Endothelial cell of umbilical vein (primary cell): ENCODE measurements around the gene JAKMIP1. TPM values are rescaled to one million over a fixed set of nuclear protein-coding genes. Genes with fewer than 3 reads are reported as not detected.

Experiments used
- BruUV-seq: library from RNA; stranded (reverse); fragments of 400-500 nt; replicated peaks from 2 replicates; lab custom pipeline; 2021; lab: Mats Ljungman, UMichigan
- CTCF ChIA-PET: fragments of 300-600, 350-600 bp; sonication (Branson Sonifier 250); formaldehyde crosslinking; loops from one replicate; lab custom pipeline; 2021; ENCODE audit warnings: antibody characterized with exemption, inconsistent platforms; lab: Charles Lee
- POLR2A ChIA-PET: fragments of 300-600, 350-600 bp; sonication (Branson Sonifier 250); formaldehyde crosslinking; loops from one replicate; lab custom pipeline; 2021; ENCODE audit warnings: antibody characterized with exemption, inconsistent platforms; lab: Charles Lee
- DNase-seq: peaks from one replicate; pipeline ENCODE4 v3.0.0-alpha.2; 2011; ENCODE audit warnings: low read depth, low spot score
- FAIRE-seq: peaks from 2 replicates; lab custom pipeline; 2011; peaks lifted over from hg19 to GRCh38; lab: Jason Lieb, UNC
- H2AFZ ChIP-seq: 2 replicates; pipeline ENCODE4 v1.6.0; 2012; ENCODE audit warnings: low read depth, low read length, control low read depth, inconsistent platforms
- H3K27ac ChIP-seq: 2 replicates; pipeline ENCODE4 v1.5.1; 2011; ENCODE audit warnings: low read depth, mild to moderate bottlenecking, control low read depth, low read length, moderate library complexity; ENCODE audit not compliant: insufficient read depth
- H3K27me3 ChIP-seq, 2 experiments: 2 replicates each; pipeline versions ENCODE4 v1.6.0 to v1.6.1; 2011; ENCODE audit warnings: low read length in 2 of 2, mixed read lengths in 1 of 2; ENCODE audit not compliant: control insufficient read depth in 2 of 2, insufficient read depth in 2 of 2
- H3K36me3 ChIP-seq, 2 experiments: 2 replicates in 1 of 2; 3 replicates in 1 of 2; pipeline ENCODE4 v1.5.1; 2011; ENCODE audit warnings: low read length in 2 of 2, mild to moderate bottlenecking in 1 of 2, moderate library complexity in 1 of 2; ENCODE audit not compliant: control insufficient read depth in 2 of 2, insufficient read depth in 2 of 2; ENCODE audit errors: extremely low read depth in 1 of 2
- H3K4me1 ChIP-seq: 3 replicates; pipeline ENCODE4 v1.5.1; 2011; ENCODE audit warnings: mild to moderate bottlenecking, low read length; ENCODE audit not compliant: control insufficient read depth, insufficient read depth; ENCODE audit errors: extremely low read depth
- H3K4me2 ChIP-seq: 2 replicates; pipeline ENCODE4 v1.6.1; 2011; ENCODE audit warnings: low read length, control low read depth, mixed read lengths; ENCODE audit not compliant: insufficient read depth
- H3K4me3 ChIP-seq, 3 experiments: fragments of 200-600 bp in 1 of 3; sonication (generic), shearing (Covaris generic) in 1 of 3; replicated peaks in 1 of 3; 2 replicates each; pipeline ENCODE4 v1.5.1; 2011 to 2016; ENCODE audit warnings: control low read depth in 3 of 3, low read length in 3 of 3, mild to moderate bottlenecking in 2 of 3, inconsistent platforms in 1 of 3, low read depth in 1 of 3, moderate library complexity in 1 of 3; ENCODE audit not compliant: insufficient read depth in 1 of 3
- H3K79me2 ChIP-seq: 2 replicates; pipeline ENCODE4 v1.6.0; 2012; ENCODE audit warnings: low read length, inconsistent platforms; ENCODE audit not compliant: control insufficient read depth, insufficient read depth
- H3K9ac ChIP-seq: replicated peaks from 2 replicates; pipeline ENCODE3; 2011; ENCODE audit warnings: low read length, control low read depth; ENCODE audit not compliant: insufficient read depth; ENCODE audit errors: extremely low read depth
- H3K9me1 ChIP-seq: replicated peaks from 3 replicates; pipeline ENCODE4 v1.6.0; 2011; ENCODE audit warnings: mild to moderate bottlenecking, low read length; ENCODE audit not compliant: control insufficient read depth, insufficient read depth; ENCODE audit errors: extremely low read depth
- H3K9me3 ChIP-seq: replicated peaks from 2 replicates; pipeline ENCODE4 v1.5.1; 2012; ENCODE audit warnings: low read length, inconsistent platforms; ENCODE audit not compliant: control insufficient read depth, insufficient read depth
- H4K20me1 ChIP-seq: replicated peaks from 2 replicates; pipeline ENCODE3; 2011; ENCODE audit warnings: mild to moderate bottlenecking, low read length; ENCODE audit not compliant: control insufficient read depth, insufficient read depth; ENCODE audit errors: extremely low read depth
- EZH2 ChIP-seq: IDR thresholded peaks from 2 replicates; pipeline ENCODE4 v1.6.1; 2012; ENCODE audit warnings: borderline replicate concordance, low read depth, mild to moderate bottlenecking, moderate library complexity, low read length, inconsistent platforms; ENCODE audit not compliant: severe bottlenecking
- FOS ChIP-seq: IDR thresholded peaks from 2 replicates; pipeline ENCODE4 v1.6.1; 2011; ENCODE audit warnings: mild to moderate bottlenecking, low read length, moderate library complexity, borderline replicate concordance; ENCODE audit not compliant: insufficient read depth
- GATA2 ChIP-seq: IDR thresholded peaks from 2 replicates; pipeline ENCODE4 v1.7.0; 2011; ENCODE audit warnings: low read depth, mild to moderate bottlenecking, moderate library complexity, mixed read lengths, low read length; ENCODE audit not compliant: insufficient read length, insufficient read depth
- JUN ChIP-seq: IDR thresholded peaks from 2 replicates; pipeline ENCODE4 v1.6.1; 2011; ENCODE audit warnings: borderline replicate concordance, low read depth; ENCODE audit not compliant: insufficient read length, insufficient read depth
- MYC ChIP-seq: IDR thresholded peaks from one replicate; pipeline ENCODE4 v1.6.1; 2011; ENCODE audit warnings: mild to moderate bottlenecking, low read depth, low read length
- POLR2A ChIP-seq: IDR thresholded peaks from 2 replicates; pipeline ENCODE4 v1.6.1; 2012; ENCODE audit warnings: low read depth, mild to moderate bottlenecking, control low read depth, low read length
- POLR2AphosphoS5 ChIP-seq: IDR thresholded peaks from 2 replicates; pipeline ENCODE4 v1.6.1; 2012; ENCODE audit warnings: low read depth, mild to moderate bottlenecking, control low read depth, low read length, moderate library complexity; ENCODE audit not compliant: insufficient read depth
- dilution Hi-C: fragments of 300-500 bp; cut with MboI; formaldehyde crosslinking; loops from one replicate; pipeline ENCODE4 v1.15.0; 2019; ENCODE audit warnings: low sequenced_read_pairs; ENCODE audit not compliant: extremely low pct_ligation_motif_present
- intact Hi-C: fragments of 100-400 bp; cut with micrococcal nuclease; formaldehyde crosslinking; loops from one replicate; pipeline ENCODE4 v1.10.0; 2022
- polyA plus RNA-seq, 4 experiments: library from polyadenylated mRNA; depleted of rRNA in 3 of 4; stranded (reverse) in 3 of 4; unstranded in 1 of 4; fragments of >200 nt; gene quantifications; 2 replicates each; pipeline versions ENCODE4 v1.2.1 to v1.2.3, GENCODE V29; 2011 to 2012; ENCODE audit warnings: missing spikeins in 1 of 4
- total RNA-seq: library from RNA; stranded (reverse); gene quantifications from 2 replicates; pipeline ENCODE4 v1.2.3, GENCODE V29; 2021
- TF ChIP-seq, protein P1 (sequence below): IDR thresholded peaks from 2 replicates; pipeline ENCODE4 v1.6.1; 2011; ENCODE audit not compliant: insufficient read depth, insufficient read length
- TF ChIP-seq, protein P2 (sequence below), 2 donors: IDR thresholded peaks; 1 replicate in 1 of 2; 2 replicates in 1 of 2; pipeline ENCODE4 v1.5.1; 2011; ENCODE audit warnings: low read length in 2 of 2, mild to moderate bottlenecking in 2 of 2, moderate library complexity in 2 of 2, control low read depth in 1 of 2, inconsistent platforms in 1 of 2, low read depth in 1 of 2; ENCODE audit not compliant: insufficient read depth in 1 of 2; ENCODE audit errors: extremely low read depth in 1 of 2

Gene JAKMIP1
- total and polyA plus RNA-seq, 2 donors (not counting 3 experiments of a cell fraction or from before 2014, with no cell fraction given) = not detected

DNA sequence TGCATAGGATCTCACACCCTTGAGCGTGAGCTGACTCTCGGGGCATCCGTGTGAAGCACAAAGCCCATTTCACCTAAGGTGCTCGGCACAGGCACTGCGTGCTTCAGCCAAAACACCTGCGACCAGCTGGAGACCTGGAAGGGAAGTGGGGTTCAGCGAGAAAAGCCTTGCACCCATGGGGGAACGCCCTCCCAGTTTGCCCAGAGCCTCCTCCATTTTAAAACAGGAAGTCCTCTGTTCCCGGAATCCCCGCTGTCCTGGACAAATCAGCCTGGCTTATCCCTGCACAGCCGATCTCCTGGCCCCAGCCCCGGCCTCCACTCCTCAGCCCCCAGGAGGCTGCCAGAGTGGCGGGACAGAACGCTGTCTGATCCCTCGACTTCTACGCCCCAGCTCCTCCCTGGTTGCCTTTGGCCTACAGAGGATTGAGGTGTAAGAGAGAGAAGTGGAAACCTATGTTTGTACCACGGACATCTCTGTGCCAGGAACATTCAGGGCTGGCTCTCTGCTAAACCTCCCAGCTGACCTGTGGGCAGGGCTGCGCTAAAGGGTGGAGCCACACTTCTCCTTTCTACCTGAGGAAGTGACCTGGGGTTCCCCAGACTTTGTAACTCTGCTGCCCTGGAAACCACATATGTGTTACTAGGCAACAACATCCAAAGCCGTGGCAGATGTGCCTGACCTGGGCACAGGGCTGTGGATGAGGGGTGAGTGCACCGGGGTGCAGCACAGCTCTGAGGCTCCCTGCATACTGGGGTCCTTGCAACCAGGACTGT is 178.3 kb downstream of the JAKMIP1 start:
- dilution Hi-C loops = no loop called here
- Histone ChIP-seq H3K9ac (no peak overlapping the region), H3K27me3 (no peaks in the 10 kb centered on the region), H3K4me1 (no peaks in the 10 kb centered on the region), H4K20me1 (no peaks in the 10 kb centered on the region), H3K36me3 (no peaks in the 10 kb centered on the region), H3K9me3 (no peaks in the 10 kb centered on the region), H3K4me3 (no peak overlapping the region), H3K27ac (no peak overlapping the region), H2AFZ (no peak overlapping the region), H3K79me2 (no peaks in the 10 kb centered on the region), H3K9me1 (no peaks in the 10 kb centered on the region), H3K4me2 (no peak overlapping the region)
- no TSS peak for BruUV-seq
- FAIRE-seq (no peak), DNase-seq (no peak)
- intact Hi-C loops = no loop called here
- CTCF ChIA-PET = no interaction called here
- no peak for TF ChIP-seq POLR2A
- no peak for TF ChIP-seq MYC
- TF ChIP-seq JUN = no peak
- TF ChIP-seq, protein P1, sequence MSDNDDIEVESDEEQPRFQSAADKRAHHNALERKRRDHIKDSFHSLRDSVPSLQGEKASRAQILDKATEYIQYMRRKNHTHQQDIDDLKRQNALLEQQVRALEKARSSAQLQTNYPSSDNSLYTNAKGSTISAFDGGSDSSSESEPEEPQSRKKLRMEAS = no peak
- TF ChIP-seq EZH2 = no peak
- TF ChIP-seq GATA2 = no peak
- no peak for TF ChIP-seq FOS
- TF ChIP-seq, protein P2, sequence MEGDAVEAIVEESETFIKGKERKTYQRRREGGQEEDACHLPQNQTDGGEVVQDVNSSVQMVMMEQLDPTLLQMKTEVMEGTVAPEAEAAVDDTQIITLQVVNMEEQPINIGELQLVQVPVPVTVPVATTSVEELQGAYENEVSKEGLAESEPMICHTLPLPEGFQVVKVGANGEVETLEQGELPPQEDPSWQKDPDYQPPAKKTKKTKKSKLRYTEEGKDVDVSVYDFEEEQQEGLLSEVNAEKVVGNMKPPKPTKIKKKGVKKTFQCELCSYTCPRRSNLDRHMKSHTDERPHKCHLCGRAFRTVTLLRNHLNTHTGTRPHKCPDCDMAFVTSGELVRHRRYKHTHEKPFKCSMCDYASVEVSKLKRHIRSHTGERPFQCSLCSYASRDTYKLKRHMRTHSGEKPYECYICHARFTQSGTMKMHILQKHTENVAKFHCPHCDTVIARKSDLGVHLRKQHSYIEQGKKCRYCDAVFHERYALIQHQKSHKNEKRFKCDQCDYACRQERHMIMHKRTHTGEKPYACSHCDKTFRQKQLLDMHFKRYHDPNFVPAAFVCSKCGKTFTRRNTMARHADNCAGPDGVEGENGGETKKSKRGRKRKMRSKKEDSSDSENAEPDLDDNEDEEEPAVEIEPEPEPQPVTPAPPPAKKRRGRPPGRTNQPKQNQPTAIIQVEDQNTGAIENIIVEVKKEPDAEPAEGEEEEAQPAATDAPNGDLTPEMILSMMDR (IDR thresholded peaks at IDR 0.05; ENCODE audit: extremely low read depth in 1 of 2, insufficient read depth in 1 of 2, low read depth in 1 of 2, low read length in 2 of 2) = no peak
- TF ChIP-seq POLR2AphosphoS5 = no peak
- POLR2A ChIA-PET = no interaction called here
